Endometrial microvascular endothelial cells (primary cell): ENCODE data around the gene KRTAP25-1. TPM values are rescaled to one million over a fixed set of nuclear protein-coding genes. Genes with fewer than 3 reads are reported as not detected.

Experiments
- in situ Hi-C: cut with HindIII; loops from 2 replicates; pipeline ENCODE4 v1.10.0; 2017; ENCODE audit warnings: low sequenced_read_pairs, low pct_unique_long_range_greater_than_20kb; ENCODE audit errors: inconsistent ontology term
- total RNA-seq: library from RNA; depleted of rRNA; stranded (reverse); fragments of >200 nt; gene quantifications from one replicate; pipeline ENCODE4 v1.2.3, GENCODE V29; 2015; ENCODE audit errors: inconsistent ontology term

The KRTAP25-1 gene
- total RNA-seq = not detected

GRCh38 chr21:30289215-30289614 lies at the start of gene KRTAP25-1:
TSS of gene KRTAP25-1 (minus strand) at chr21:30289514. CDS start at chr21:30289490, 24 bp downstream.
- in situ Hi-C loops = no loop called here

GRCh38 chr21:30338717-30339116 lies 49.4 kb upstream of the KRTAP25-1 start:
- in situ Hi-C loops = no loop called here

- in situ Hi-C loops = no loop called here
Observed at GRCh38 chr21:30337772-30338171, 48.5 kb upstream of the KRTAP25-1 start.

- in situ Hi-C loops = no loop called here
Observed at GRCh38 chr21:30337276-30337744, 48.0 kb upstream of the KRTAP25-1 start, which contains the start of gene KRTAP27-1. TSS of gene KRTAP27-1 (minus strand) at chr21:30337694. CDS start at chr21:30337668, 26 bp downstream.

- in situ Hi-C loops = no loop called here
Observed at GRCh38 chr21:30336596-30336995, 47.3 kb upstream of the KRTAP25-1 start.

GRCh38 chr21:30333736-30334135 lies 44.4 kb upstream of the KRTAP25-1 start:
- in situ Hi-C loops = no loop called here

- in situ Hi-C loops = no loop called here
Observed at GRCh38 chr21:30332681-30333080, 43.4 kb upstream of the KRTAP25-1 start.

- in situ Hi-C loops = no loop called here
Observed at GRCh38 chr21:30329203-30329875, 40.0 kb upstream of the KRTAP25-1 start.

GRCh38 chr21:30326390-30326789 lies 37.1 kb upstream of the KRTAP25-1 start:
- in situ Hi-C loops = no loop called here

- in situ Hi-C loops = no loop called here
Observed at GRCh38 chr21:30320215-30320614, 30.9 kb upstream of the KRTAP25-1 start, which contains the start of gene KRTAP26-1. TSS of gene KRTAP26-1 (minus strand) at chr21:30320315. CDS start at chr21:30320035, 280 bp downstream.

GRCh38 chr21:30315701-30316100 lies 26.4 kb upstream of the KRTAP25-1 start:
- in situ Hi-C loops = no loop called here

GRCh38 chr21:30306884-30307283 lies 17.6 kb upstream of the KRTAP25-1 start:
- in situ Hi-C loops = no loop called here

GRCh38 chr21:30305136-30305535 lies 15.8 kb upstream of the KRTAP25-1 start:
- in situ Hi-C loops = no loop called here

- in situ Hi-C loops = no loop called here
Observed at GRCh38 chr21:30282850-30283249, 6.5 kb downstream of the KRTAP25-1 start, which contains the start of gene KRTAP24-1. TSS of gene KRTAP24-1 (minus strand) at chr21:30282950. CDS start at chr21:30282932, 18 bp downstream.

- in situ Hi-C loops = no loop called here
Observed at GRCh38 chr21:30271611-30272010, 17.7 kb downstream of the KRTAP25-1 start.

GRCh38 chr21:30271156-30271555 lies 18.2 kb downstream of the KRTAP25-1 start:
- in situ Hi-C loops = no loop called here

GRCh38 chr21:30269803-30270530 lies 19.3 kb downstream of the KRTAP25-1 start:
- in situ Hi-C loops = no loop called here

GRCh38 chr21:30268608-30269197 lies 20.6 kb downstream of the KRTAP25-1 start:
- in situ Hi-C loops = no loop called here

- in situ Hi-C loops = no loop called here
Observed at GRCh38 chr21:30257773-30258172, 31.5 kb downstream of the KRTAP25-1 start.
